HL-60 (cell line): ENCODE results near the gene ROBO1.

Experiments used
- DNase-seq, 2 experiments: peaks; one replicate each; pipeline ENCODE4 v3.0.0-alpha.2; 2010 to 2020; ENCODE audit warnings: low read depth in 1 of 2, low spot score in 1 of 2
- H3K27ac ChIP-seq: fragments of 250-450 bp; sonication (Bioruptor Pico); replicated peaks from 2 replicates; pipeline ENCODE4 v1.5.1; 2020; ENCODE audit warnings: mild to moderate bottlenecking, moderate library complexity
- H3K27me3 ChIP-seq: fragments of 250-450 bp; sonication (Bioruptor Pico); 2 replicates; pipeline ENCODE4 v1.5.1; 2021; ENCODE audit warnings: mild to moderate bottlenecking, moderate library complexity; ENCODE audit not compliant: insufficient read depth, poor library complexity, severe bottlenecking
- H3K4me3 ChIP-seq: replicated peaks from 2 replicates; pipeline ENCODE4 v1.5.1; 2011; ENCODE audit warnings: mild to moderate bottlenecking, control low read depth, low read length; ENCODE audit not compliant: insufficient read depth
- CTCF ChIP-seq: IDR thresholded peaks from one replicate; pipeline ENCODE4 v1.5.1; 2011; ENCODE audit warnings: low read length, control low read depth, inconsistent platforms; ENCODE audit not compliant: insufficient read depth
- GABPA ChIP-seq: IDR thresholded peaks from 2 replicates; pipeline ENCODE4 v1.6.1; 2012; ENCODE audit warnings: low read depth
- POLR2AphosphoS5 ChIP-seq: IDR thresholded peaks from 2 replicates; pipeline ENCODE4 v1.6.1; 2012; ENCODE audit warnings: low read depth
- REST ChIP-seq: IDR thresholded peaks from 2 replicates; pipeline ENCODE4 v1.6.1; 2012; ENCODE audit warnings: low read depth; ENCODE audit not compliant: insufficient replicate concordance
- SPI1 ChIP-seq: IDR thresholded peaks from 2 replicates; pipeline ENCODE4 v1.6.1; 2012; ENCODE audit warnings: low read depth, mild to moderate bottlenecking, borderline replicate concordance

Gene ROBO1

GRCh38 chr3:78919021-78919755 is 848.6 kb downstream of the ROBO1 start:
- Histone ChIP-seq H3K27me3 (no peaks in the 10 kb centered on the region), H3K27ac (no peak overlapping the region), H3K4me3 (no peak overlapping the region)
- TF ChIP-seq SPI1 (no peak), POLR2AphosphoS5 (no peak), REST (no peak), GABPA (no peak), CTCF (no peak)
- no peak for DNase-seq

- no peak overlapping the region for H3K27ac ChIP-seq
- no peaks in the 10 kb centered on the region for H3K27me3 ChIP-seq
- TF ChIP-seq GABPA (no peak), POLR2AphosphoS5 (no peak), REST (no peak), SPI1 (no peak), CTCF (no peak)
- DNase-seq = no peak
- H3K4me3 ChIP-seq = no peak overlapping the region
These were observed 849.3 kb downstream of the ROBO1 start for GRCh38 chr3:78918361-78919020.

- no peak for DNase-seq
- H3K27me3 ChIP-seq = no peaks in the 10 kb centered on the region
- no peak overlapping the region for H3K27ac ChIP-seq
- no peak overlapping the region for H3K4me3 ChIP-seq
- TF ChIP-seq CTCF = no peak
- TF ChIP-seq REST = no peak
- no peak for TF ChIP-seq POLR2AphosphoS5
- no peak for TF ChIP-seq SPI1
- TF ChIP-seq GABPA = no peak
These were observed 850.3 kb downstream of the ROBO1 start for GRCh38 chr3:78917536-78917935.
